HG02610 (cell line): ENCODE measurements around the gene ANKRD29.
"Not testable (repeated sequence)": the region's sequence is repeated elsewhere in the genome, so short reads cannot be mapped to it uniquely, and the experiment has no call there.

ENCODE experiments used
- ATAC-seq: cut with Tn5 transposase; IDR thresholded peaks from one replicate; pipeline ENCODE4 v1.9.1; 2021; ENCODE audit warnings: mild to moderate bottlenecking, moderate library complexity; ENCODE audit not compliant: unreplicated experiment

Gene ANKRD29

DNA sequence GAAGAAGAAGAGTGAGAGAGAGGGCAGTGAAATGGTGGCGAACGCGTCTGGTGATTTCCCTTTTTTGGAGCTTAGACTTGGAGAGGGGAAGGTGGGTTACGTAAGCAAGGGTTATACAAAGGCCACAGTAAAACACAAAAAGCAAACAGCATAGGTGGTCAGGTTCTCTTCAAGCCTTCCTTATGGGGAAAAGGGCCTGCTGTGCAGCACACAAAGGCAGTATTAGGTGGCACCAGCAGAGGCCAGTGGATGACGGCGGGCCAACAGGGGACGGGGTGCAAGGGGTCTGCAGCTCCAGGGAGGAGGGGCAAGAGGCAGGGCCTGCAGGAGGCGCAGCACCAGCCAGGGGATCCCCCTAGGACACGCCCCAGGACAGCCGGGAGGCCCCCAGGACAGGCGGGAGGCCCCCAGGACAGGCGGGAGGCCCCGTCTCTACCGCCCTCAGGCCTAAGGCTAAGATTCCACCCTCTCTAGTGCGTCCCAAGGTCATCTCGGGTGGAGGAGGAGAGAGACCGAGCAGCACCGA lies 43.8 kb downstream of the ANKRD29 start:
- ATAC-seq: no peak

- ATAC-seq: peak; percentile 40
Measured at GRCh38 chr18:23617412-23618014, 45.2 kb downstream of the ANKRD29 start.

GRCh38 chr18:23616258-23616657 lies 46.5 kb downstream of the ANKRD29 start:
- no peak for ATAC-seq

GRCh38 chr18:23614891-23615290 lies 47.8 kb downstream of the ANKRD29 start:
- no peak for ATAC-seq

GRCh38 chr18:23614413-23614812 lies 48.3 kb downstream of the ANKRD29 start:
- ATAC-seq: no peak

GRCh38 chr18:23613091-23613475 lies 49.6 kb downstream of the ANKRD29 start:
- ATAC-seq: not testable (repeated sequence)

DNA sequence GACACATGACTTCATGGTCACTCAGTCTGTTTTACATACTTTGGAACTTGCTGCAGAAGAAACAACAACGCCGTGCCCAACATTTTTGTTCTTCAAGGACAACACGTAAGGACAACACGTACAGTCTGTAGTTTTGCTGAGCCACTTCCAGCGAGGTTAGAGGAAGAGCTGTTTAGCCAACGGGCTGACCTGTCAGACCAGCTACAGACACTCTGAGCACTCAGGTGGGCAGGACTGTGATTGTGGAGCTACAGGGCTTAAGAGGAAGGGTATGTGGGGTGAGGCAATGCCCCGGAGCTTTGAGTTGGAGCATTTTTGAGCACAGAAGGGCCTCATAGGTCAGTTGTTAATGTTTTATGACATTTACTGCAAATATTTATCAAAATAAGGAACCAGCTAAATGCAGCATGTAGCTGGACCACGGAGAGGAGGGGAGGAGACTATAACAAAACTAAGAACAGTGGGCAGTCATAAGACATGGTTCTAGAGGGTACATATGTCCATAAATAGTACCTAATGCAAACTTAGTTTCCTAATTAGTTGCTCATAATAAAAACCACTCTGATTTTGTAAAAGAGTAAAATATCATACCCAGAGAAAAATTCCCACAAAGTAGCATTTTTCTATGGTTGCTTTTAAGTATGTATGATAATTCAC lies 50.1 kb downstream of the ANKRD29 start:
- ATAC-seq: no peak

DNA sequence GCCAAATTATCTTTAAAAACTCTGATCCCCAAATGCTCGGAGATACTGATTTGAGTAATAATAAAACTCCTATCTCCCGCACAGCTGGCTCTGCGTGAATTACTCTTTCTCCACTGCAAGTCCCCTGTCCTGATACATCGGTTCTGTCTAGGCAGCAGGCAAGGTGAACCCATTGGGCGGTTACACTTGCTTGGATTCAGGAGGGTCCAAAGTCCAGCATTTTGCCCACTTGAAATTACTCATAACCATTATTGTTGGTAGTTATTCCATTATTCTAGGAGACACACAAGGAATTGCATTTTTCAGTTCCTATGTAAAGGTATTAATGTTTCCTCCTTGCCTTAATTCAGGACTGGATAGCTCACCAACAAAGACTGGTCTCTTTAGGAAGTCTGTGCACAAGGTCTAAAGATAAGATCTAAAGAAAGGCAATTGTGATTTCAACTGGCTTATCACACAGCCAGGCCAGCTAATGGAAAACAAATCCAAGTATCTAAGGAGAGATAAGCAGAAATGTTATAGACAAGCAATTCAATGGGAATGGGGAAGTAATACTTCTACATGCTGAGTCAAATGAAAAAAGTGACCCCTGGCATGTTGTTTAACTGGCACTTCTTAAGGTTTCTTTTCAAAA lies 53.2 kb downstream of the ANKRD29 start:
- no peak for ATAC-seq

DNA sequence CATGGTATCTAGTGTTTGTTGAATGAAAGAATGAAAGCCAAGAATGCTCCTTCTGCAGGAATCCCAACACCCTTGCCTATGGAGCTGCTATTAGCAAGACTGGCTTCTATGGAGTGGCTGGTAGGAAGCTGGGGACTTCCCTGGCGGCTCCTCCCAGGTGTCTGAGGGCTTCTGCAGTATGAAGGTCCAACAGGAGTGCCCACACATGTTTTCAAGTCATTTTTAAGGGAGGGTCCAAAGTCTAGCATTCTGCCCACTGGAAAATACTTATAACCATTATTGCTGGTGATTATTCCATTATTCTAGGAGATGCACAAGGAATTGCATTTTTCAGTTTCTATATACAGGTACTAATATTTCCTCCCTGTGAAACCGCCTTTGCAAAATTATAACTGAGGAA lies 54.5 kb downstream of the ANKRD29 start:
- ATAC-seq: no peak

GRCh38 chr18:23605941-23606340 lies 56.8 kb downstream of the ANKRD29 start:
- ATAC-seq: no peak

- ATAC-seq: no peak
Measured at GRCh38 chr18:23599809-23600208, 62.9 kb downstream of the ANKRD29 start.

GRCh38 chr18:23596183-23596582 lies 66.5 kb downstream of the ANKRD29 start:
- no peak for ATAC-seq

GRCh38 chr18:23595591-23595990 lies 67.1 kb downstream of the ANKRD29 start:
- ATAC-seq: no peak

- ATAC-seq: no peak
Measured at GRCh38 chr18:23593720-23594119, 69.0 kb downstream of the ANKRD29 start.

GRCh38 chr18:23592911-23593310 lies 69.8 kb downstream of the ANKRD29 start:
- ATAC-seq: no peak

DNA sequence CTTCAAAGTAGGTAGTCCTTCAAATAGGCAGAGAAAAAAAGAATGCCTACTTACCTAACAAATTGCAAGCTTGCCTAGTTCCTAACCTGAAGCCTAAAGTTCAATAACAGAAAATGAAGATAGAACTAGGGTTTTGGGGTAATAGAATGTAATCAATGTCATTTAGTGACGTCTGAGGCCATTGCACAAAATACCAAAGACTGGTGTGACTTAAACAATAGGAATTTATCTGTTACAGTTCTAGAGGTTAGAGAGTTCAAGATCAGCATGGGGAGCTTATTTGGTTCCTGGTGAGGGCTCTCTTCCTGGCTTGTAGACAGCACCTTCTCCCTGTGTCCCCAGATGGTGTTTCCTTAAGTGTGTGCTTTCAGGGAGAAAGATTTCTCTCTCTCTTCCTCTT lies 71.7 kb downstream of the ANKRD29 start:
- no peak for ATAC-seq

DNA sequence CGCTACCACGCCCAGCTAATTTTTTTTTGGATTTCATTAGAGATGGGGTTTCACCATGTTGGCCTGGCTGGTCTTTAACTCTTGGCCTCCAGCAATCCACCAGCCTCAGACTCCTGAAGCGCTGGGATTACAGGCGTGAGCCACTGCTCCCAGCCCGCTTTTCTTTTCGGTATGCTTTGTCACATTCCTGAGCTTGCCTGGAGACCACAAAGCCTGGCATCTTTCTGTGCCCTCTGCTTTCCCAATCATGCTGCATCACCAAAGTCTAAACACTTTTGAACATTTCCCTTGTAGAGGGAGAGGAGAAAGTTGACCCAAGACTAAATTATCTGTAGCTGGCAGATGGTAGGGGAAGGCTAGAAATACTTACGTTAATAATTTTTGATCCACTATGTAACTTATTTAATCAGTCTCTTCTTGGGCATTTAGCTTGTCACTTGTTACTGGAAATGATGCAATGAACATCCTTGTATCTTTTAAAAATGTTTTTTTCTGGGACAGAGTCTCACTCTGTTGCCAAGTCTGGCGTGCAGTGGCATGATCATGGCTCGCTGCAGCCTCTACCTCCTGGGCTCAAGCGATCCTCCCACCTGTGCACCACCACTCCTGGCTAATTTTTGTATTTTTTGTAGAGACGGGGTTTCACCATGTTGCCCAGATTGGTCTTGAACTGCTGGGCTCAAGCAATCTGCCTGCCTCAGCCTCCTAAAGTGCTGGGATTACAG lies 73.7 kb downstream of the ANKRD29 start:
- no peak for ATAC-seq

DNA sequence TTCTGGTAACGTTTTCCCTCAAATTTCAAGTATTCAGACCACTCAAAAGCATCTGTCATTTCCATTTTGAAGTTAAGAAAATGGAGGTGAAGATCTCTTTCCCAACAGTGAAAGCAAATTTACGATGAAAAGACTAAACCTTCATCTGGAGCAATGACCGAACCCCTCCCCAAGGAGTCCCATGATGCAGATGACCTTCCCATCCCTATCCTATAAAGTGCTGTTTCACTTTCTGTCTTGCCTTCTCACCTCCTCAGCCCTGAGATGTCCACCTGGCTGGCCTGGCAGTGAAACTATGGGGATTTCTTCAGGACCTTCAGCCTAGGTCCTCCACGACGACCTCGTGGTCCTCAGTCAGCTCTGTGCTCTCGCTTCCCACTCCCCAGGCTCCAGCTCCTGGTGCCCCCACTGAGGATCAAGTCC lies 75.5 kb downstream of the ANKRD29 start:
- no peak for ATAC-seq

DNA sequence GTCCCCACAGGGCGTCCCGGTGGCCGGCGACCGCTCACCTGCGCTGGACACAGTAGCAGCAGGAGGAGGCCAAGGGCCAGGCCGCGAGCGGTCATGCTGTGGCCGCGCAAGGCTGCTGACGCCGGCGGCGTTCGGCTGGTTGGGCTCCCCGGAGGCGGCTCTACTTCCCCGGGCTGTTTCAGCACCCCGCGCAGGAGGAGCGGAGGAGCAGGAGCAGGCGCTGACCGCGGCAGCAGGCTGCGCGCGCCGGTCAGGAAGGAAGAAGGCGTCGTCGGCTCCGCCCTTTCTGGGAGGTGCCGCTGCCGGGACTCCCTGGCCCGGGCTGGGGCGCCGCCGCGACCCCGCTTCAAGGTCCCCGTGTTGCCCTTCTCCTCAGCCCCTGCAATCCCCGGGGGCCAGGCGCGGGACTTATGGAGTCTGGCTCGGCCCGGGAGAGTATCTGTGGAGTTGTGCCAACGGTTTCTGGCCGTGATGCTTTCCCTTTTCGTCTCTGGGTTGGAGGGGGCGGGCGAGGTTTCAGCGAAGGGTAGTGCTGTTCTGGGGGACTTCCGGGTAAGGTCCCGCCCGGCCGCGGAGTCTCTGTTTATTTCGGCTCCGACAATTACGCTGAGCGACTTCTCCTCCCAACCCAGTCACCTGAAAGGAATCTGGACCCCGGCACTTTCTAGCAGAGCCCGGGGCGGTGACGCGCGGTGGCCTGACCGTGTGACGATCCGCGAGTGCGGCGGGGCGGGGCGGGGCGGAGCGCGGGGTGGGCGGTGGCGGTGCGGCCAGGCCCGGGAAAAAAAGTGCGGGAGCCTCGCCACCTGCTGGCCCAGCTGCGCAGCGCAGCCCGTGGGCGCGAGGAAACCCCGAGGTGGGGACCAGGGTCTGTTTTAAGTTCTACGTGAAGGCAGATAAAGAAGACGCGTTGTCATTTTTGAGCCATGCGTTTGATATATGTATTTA lies 76.2 kb downstream of the ANKRD29 start, which contains the start of gene NPC1:
NPC1 (minus strand) TSS at position 258 of the 948 bp plus-strand sequence; CDS start at position 95, 163 bp downstream.
- peak; percentile 91 for ATAC-seq

DNA sequence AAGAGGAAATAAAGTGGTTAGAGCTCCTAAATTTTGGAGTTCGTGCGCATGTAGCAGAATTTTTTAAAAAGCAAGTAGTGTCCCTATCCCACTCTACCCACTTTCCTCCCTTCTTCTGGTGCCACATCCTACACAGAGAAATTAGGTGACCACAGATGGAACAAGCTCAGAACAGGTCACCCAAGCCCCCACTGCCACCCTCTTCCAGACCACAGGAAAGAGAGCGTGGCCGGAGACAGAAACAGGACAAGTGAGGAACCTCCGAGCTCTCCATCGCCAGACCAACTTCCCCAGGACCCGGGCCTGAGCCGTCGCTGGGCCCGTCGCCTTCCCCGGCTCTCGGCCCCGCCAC lies 76.8 kb downstream of the ANKRD29 start:
- no peak for ATAC-seq
